HEK293 (cell line): ENCODE results near the gene TTC12.

Experiments
- CTCF ChIA-PET: fragments of 350-600 bp; formaldehyde crosslinking; extraction: SDS; loops from one replicate; lab custom pipeline; 2021; ENCODE audit warnings: antibody characterized with exemption; lab: Yijun Ruan, JAX
- POLR2A ChIA-PET: fragments of 300-600 bp; formaldehyde crosslinking; extraction: SDS; loops from one replicate; lab custom pipeline; 2020; ENCODE audit warnings: antibody characterized with exemption, inconsistent platforms; lab: Yijun Ruan, JAX
- H3K27ac ChIP-seq: fragments of 200-500 bp; sonication (Bioruptor generic); 2 replicates; pipeline ENCODE4 v1.5.1; 2014; ENCODE audit warnings: low read depth, low read length, control low read depth, inconsistent platforms; ENCODE audit errors: extremely low read depth
- H3K36me3 ChIP-seq, 2 experiments: fragments of 200-500 bp in 1 of 2; sonication (Bioruptor generic) in 1 of 2; 1 replicate in 1 of 2; 2 replicates in 1 of 2; pipeline ENCODE4 v1.5.1; 2014 to 2017; ENCODE audit warnings: inconsistent platforms in 2 of 2, low read length in 2 of 2; ENCODE audit not compliant: control insufficient read depth in 2 of 2, insufficient read depth in 1 of 2
- H3K4me1 ChIP-seq: fragments of 200-500 bp; sonication (Bioruptor generic); 2 replicates; pipeline ENCODE4 v1.5.1; 2014; ENCODE audit warnings: mild to moderate bottlenecking, low read length, inconsistent platforms; ENCODE audit not compliant: control insufficient read depth, insufficient read depth
- H3K4me3 ChIP-seq: 2 replicates; pipeline ENCODE4 v1.5.1; 2011; ENCODE audit warnings: low read depth, mild to moderate bottlenecking, control low read depth, low read length, moderate library complexity
- H3K9me3 ChIP-seq: fragments of 200-500 bp; sonication (Bioruptor generic); 2 replicates; pipeline ENCODE4 v1.5.1; 2014; ENCODE audit warnings: low read depth, low read length, inconsistent platforms; ENCODE audit not compliant: control insufficient read depth, insufficient read depth
- BCL11A ChIP-seq: fragments of 450-650 bp; formaldehyde crosslinking; IDR thresholded peaks from 2 replicates; pipeline ENCODE4 v1.5.1; 2016; ENCODE audit warnings: low read depth, missing biosample characterization, missing genetic modification characterization
- GFI1B ChIP-seq: fragments of 450-650 bp; formaldehyde crosslinking; IDR thresholded peaks from 2 replicates; pipeline ENCODE4 v1.5.1; 2016; ENCODE audit warnings: missing biosample characterization, missing genetic modification characterization
- KLF8 ChIP-seq: fragments of 450-650 bp; formaldehyde crosslinking; IDR thresholded peaks from 2 replicates; pipeline ENCODE4 v1.5.1; 2016; ENCODE audit warnings: missing biosample characterization, missing genetic modification characterization
- RBAK ChIP-seq: fragments of 450-650 bp; formaldehyde crosslinking; IDR thresholded peaks from 2 replicates; pipeline ENCODE4 v1.5.1; 2016; ENCODE audit warnings: missing biosample characterization, missing genetic modification characterization
- REST ChIP-seq: fragments of 450-650 bp; formaldehyde crosslinking; IDR thresholded peaks from 2 replicates; pipeline ENCODE4 v1.5.1; 2016; ENCODE audit warnings: missing biosample characterization, missing genetic modification characterization
- SALL2 ChIP-seq: fragments of 450-650 bp; formaldehyde crosslinking; IDR thresholded peaks from 2 replicates; pipeline ENCODE4 v1.5.0; 2017; ENCODE audit warnings: missing biosample characterization, mild to moderate bottlenecking, missing genetic modification characterization, borderline replicate concordance
- SP2 ChIP-seq: fragments of 450-650 bp; formaldehyde crosslinking; IDR thresholded peaks from 2 replicates; pipeline ENCODE4 v1.5.1; 2016; ENCODE audit warnings: missing biosample characterization, missing genetic modification characterization
- ZBTB11 ChIP-seq: fragments of 450-650 bp; formaldehyde crosslinking; conservative IDR thresholded peaks from 2 replicates; pipeline ENCODE4 v1.5.1; 2016; ENCODE audit warnings: low read depth, missing biosample characterization, missing genetic modification characterization
- ZBTB6 ChIP-seq: fragments of 450-650 bp; formaldehyde crosslinking; IDR thresholded peaks from 2 replicates; pipeline ENCODE4 v1.5.1; 2017; ENCODE audit warnings: missing biosample characterization, missing genetic modification characterization
- ZNF121 ChIP-seq: fragments of 450-650 bp; formaldehyde crosslinking; IDR thresholded peaks from 2 replicates; pipeline ENCODE4 v1.5.1; 2016; ENCODE audit warnings: missing biosample characterization, missing genetic modification characterization
- ZNF211 ChIP-seq: fragments of 450-650 bp; formaldehyde crosslinking; IDR thresholded peaks from 2 replicates; pipeline ENCODE4 v1.5.1; 2016; ENCODE audit warnings: low read depth, missing biosample characterization, missing genetic modification characterization
- ZNF223 ChIP-seq: fragments of 450-650 bp; formaldehyde crosslinking; IDR thresholded peaks from 2 replicates; pipeline ENCODE4 v1.5.1; 2016; ENCODE audit warnings: missing biosample characterization, missing genetic modification characterization
- ZNF280D ChIP-seq: fragments of 450-650 bp; formaldehyde crosslinking; IDR thresholded peaks from 2 replicates; pipeline ENCODE4 v1.5.1; 2016; ENCODE audit warnings: missing biosample characterization, missing genetic modification characterization
- ZNF362 ChIP-seq: fragments of 450-650 bp; formaldehyde crosslinking; IDR thresholded peaks from 2 replicates; pipeline ENCODE4 v1.5.1; 2016; ENCODE audit warnings: missing biosample characterization, missing genetic modification characterization
- ZNF513 ChIP-seq: fragments of 450-650 bp; IDR thresholded peaks from 2 replicates; pipeline ENCODE4 v1.5.1; 2018; ENCODE audit warnings: missing biosample characterization, missing genetic modification characterization
- ZNF621 ChIP-seq: fragments of 450-650 bp; formaldehyde crosslinking; IDR thresholded peaks from 2 replicates; pipeline ENCODE4 v1.5.1; 2017; ENCODE audit warnings: missing biosample characterization, missing genetic modification characterization
- ZNF707 ChIP-seq: fragments of 450-650 bp; formaldehyde crosslinking; IDR thresholded peaks from 2 replicates; pipeline ENCODE4 v1.5.1; 2016; ENCODE audit warnings: missing biosample characterization, missing genetic modification characterization
- ZSCAN5A ChIP-seq: fragments of 450-650 bp; formaldehyde crosslinking; IDR thresholded peaks from 2 replicates; pipeline ENCODE4 v1.5.1; 2016; ENCODE audit warnings: missing biosample characterization, missing genetic modification characterization

TTC12 gene

GRCh38 chr11:113394919-113395318, 80.5 kb downstream of the TTC12 start:
- POLR2A ChIA-PET, result no interaction called here
- no peak overlapping the region for H3K27ac ChIP-seq
- TF ChIP-seq KLF8 (tag by site-specific recombination) (no peak), ZNF707 (tag by site-specific recombination) (no peak), SALL2 (tag by site-specific recombination) (no peak), ZNF362 (tag by site-specific recombination) (no peak), BCL11A (no peak), ZNF223 (tag by site-specific recombination) (no peak), ZNF621 (tag by site-specific recombination) (no peak), ZNF121 (no peak), ZNF513 (no peak), SP2 (tag by site-specific recombination) (no peak), ZBTB11 (tag by site-specific recombination) (no peak), ZSCAN5A (tag by site-specific recombination) (no peak), ZNF211 (tag by site-specific recombination) (no peak), RBAK (tag by site-specific recombination) (no peak), GFI1B (tag by site-specific recombination) (no peak), ZNF280D (no peak), REST (tag by site-specific recombination) (no peak), ZBTB6 (tag by site-specific recombination) (no peak)
- H3K9me3 ChIP-seq, result no peaks in the 10 kb centered on the region
- H3K36me3 ChIP-seq, result no peaks in the 10 kb centered on the region
- no peaks in the 10 kb centered on the region for H3K4me1 ChIP-seq
- H3K4me3 ChIP-seq, result no peak overlapping the region
- CTCF ChIA-PET, result interaction anchor here (0.7 kb wide), 1 partner anchor 502 kb away, joined by 3 read pairs; no protein-coding TSS in a partner anchor
